ENCODE measurements around the gene BANP.

Gene BANP

DNA sequence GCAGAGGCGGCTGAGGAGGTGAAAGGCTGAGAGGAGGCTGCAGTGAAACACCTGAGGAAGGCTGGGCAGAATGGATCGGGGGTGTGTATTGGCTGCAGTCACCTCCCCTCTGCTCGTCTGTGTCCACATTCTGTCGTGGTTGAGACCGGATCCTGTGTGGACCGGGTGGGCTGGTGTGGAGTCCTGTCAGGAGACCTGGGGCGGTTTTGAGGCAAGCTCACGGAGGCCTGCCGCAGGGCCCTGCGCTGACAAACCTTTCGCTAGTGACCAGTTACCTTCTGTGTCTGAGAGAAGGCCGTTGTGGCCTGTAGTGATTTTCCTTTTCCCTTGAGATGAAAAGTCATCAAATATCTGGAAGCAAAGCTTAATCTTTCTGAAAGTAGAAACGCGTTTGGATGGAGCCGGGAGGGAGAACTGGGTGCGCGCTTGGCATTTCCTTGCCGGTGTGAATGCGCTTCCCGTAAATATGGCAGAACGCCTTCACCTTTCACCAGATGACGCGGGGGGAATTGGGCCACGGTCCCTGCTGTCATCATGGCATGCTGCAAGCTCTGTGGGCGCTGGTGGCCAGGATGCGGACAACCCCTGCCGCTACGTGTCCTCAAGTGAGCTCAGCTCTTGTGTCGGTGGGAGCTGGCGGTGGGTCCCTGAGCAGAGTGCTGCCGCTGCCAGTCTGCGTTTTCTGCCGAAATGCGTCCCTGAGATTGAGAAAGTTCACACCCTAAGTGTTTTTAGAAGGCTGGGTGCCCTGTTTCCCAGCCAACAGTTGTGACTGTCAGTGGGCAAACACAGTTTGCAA lies 6.3 kb downstream of the BANP start:
- H3K4me1 ChIP-seq (ENCODE audit: control insufficient read depth in 1 of 2, insufficient read depth in 2 of 2, low read length in 2 of 2) = peaks cover 19 to 33% of the 10 kb centered on the region in 2 donors
- H3K27ac ChIP-seq (ENCODE audit: low read depth, low read length) = no peak overlapping the region
- H3K27me3 ChIP-seq (ENCODE audit: control insufficient read depth in 1 of 2, insufficient read depth in 2 of 2, low read length in 2 of 2) = no peaks in the 10 kb centered on the region
- peaks cover 1 to 12% of the 10 kb centered on the region in 2 donors for H3K36me3 ChIP-seq (ENCODE audit: control insufficient read depth in 1 of 2, insufficient read depth in 2 of 2, low read length in 2 of 2)
- peak overlapping the region in 1 of 2 donors; percentile 59 for H3K9ac ChIP-seq (ENCODE audit: low read depth in 1 of 2, low read length in 2 of 2)
- no peaks in the 10 kb centered on the region for H3K9me3 ChIP-seq (ENCODE audit: control insufficient read depth in 1 of 2, low read length in 2 of 2)
- no peak overlapping the region for H3K4me3 ChIP-seq (ENCODE audit: low read depth in 1 of 2, low read length in 2 of 2)

DNA sequence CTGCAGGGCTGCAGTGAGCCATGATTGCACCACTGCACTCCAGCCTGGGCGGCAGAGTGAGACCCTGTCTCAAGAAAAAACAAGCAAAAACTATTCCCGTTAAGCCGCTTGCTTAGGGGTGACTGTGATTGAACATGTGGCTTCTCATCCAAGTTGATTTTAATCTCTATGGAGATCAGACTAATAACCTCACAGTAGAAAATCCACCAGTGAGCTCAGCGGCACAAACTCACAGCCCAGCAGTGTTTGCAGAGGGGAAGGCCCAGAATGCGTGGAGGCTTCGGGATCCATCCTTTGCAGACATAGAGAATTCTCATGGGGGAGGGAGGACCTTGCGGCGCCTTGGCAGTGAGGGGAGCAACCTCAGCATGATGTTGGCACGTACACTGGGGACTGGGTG lies 7.4 kb downstream of the BANP start:
- Histone ChIP-seq H3K36me3 (ENCODE audit: control insufficient read depth in 1 of 2, insufficient read depth in 2 of 2, low read length in 2 of 2) (peaks cover 3 to 12% of the 10 kb centered on the region in 2 donors), H3K9ac (ENCODE audit: low read depth in 1 of 2, low read length in 2 of 2) (no peak overlapping the region), H3K9me3 (ENCODE audit: control insufficient read depth in 1 of 2, low read length in 2 of 2) (no peaks in the 10 kb centered on the region), H3K4me1 (ENCODE audit: control insufficient read depth in 1 of 2, insufficient read depth in 2 of 2, low read length in 2 of 2) (peaks cover 18 to 25% of the 10 kb centered on the region in 2 donors), H3K27ac (ENCODE audit: low read depth, low read length) (no peak overlapping the region), H3K27me3 (ENCODE audit: control insufficient read depth in 1 of 2, insufficient read depth in 2 of 2, low read length in 2 of 2) (no peaks in the 10 kb centered on the region), H3K4me3 (ENCODE audit: low read depth in 1 of 2, low read length in 2 of 2) (no peak overlapping the region)

DNA sequence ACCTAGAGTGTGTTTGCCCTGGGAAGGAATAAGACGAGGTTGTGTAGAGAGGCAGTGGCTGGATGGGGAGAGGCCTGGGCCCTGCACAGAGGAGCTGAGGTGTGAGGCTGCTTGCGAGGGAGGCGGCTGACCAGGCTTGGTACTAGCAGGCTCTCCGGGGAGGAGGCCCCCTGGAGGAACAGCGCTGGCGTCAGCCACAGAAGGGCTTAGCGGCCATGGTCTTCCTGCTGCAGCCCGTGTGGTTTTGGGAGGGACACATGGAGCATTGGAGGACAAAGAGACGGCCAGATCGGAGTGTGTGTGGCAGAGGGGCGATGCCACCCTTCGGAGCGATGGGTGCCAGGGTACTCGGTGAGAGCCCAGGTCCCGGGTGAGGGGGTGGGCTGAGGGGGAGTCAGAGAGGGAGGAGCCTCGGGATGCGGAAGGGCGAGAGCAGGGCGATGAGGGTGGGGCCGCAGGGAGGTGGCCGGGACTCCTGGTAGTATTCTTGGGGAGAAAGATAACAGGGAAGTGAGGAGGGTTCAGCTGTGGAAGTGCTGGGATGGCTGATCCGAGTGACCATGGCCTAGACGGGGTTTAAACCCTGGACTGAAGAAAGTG lies 8.3 kb downstream of the BANP start:
- Histone ChIP-seq H3K4me1 (ENCODE audit: control insufficient read depth in 1 of 2, insufficient read depth in 2 of 2, low read length in 2 of 2) (peaks cover 15 to 25% of the 10 kb centered on the region in 2 donors), H3K9ac (ENCODE audit: low read depth in 1 of 2, low read length in 2 of 2) (no peak overlapping the region), H3K9me3 (ENCODE audit: control insufficient read depth in 1 of 2, low read length in 2 of 2) (no peaks in the 10 kb centered on the region), H3K27ac (ENCODE audit: low read depth, low read length) (no peak overlapping the region), H3K36me3 (ENCODE audit: control insufficient read depth in 1 of 2, insufficient read depth in 2 of 2, low read length in 2 of 2) (peaks cover 3 to 10% of the 10 kb centered on the region in 2 donors), H3K4me3 (ENCODE audit: low read depth in 1 of 2, low read length in 2 of 2) (peak overlapping the region in 1 of 2 donors; percentile 40), H3K27me3 (ENCODE audit: control insufficient read depth in 1 of 2, insufficient read depth in 2 of 2, low read length in 2 of 2) (no peaks in the 10 kb centered on the region)

DNA sequence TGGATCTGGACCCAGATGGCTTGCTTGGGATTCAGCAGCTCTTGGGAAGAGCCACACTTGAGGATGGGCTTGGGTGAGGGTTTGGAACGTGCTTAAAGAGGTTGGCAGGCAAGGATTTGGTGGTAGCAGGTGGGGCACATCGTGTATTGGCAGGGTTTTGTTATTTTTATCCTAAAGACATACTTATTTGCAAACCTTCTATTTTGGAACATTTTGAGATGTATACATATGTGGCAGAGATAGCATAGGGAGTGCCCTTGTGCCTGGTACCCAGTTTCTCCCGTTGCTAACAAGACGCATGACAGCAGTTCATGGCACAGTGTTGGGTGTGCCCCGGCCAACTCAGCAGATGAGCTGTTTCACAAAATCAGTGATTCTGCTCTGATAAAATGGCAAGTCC lies 9.1 kb downstream of the BANP start:
- no peak overlapping the region for H3K27ac ChIP-seq (ENCODE audit: low read depth, low read length)
- H3K36me3 ChIP-seq (ENCODE audit: control insufficient read depth in 1 of 2, insufficient read depth in 2 of 2, low read length in 2 of 2) = peaks cover 3 to 10% of the 10 kb centered on the region in 2 donors
- H3K9me3 ChIP-seq (ENCODE audit: control insufficient read depth in 1 of 2, low read length in 2 of 2) = no peaks in the 10 kb centered on the region
- H3K4me3 ChIP-seq (ENCODE audit: low read depth in 1 of 2, low read length in 2 of 2) = no peak overlapping the region
- H3K27me3 ChIP-seq (ENCODE audit: control insufficient read depth in 1 of 2, insufficient read depth in 2 of 2, low read length in 2 of 2) = no peaks in the 10 kb centered on the region
- no peak overlapping the region for H3K9ac ChIP-seq (ENCODE audit: low read depth in 1 of 2, low read length in 2 of 2)
- H3K4me1 ChIP-seq (ENCODE audit: control insufficient read depth in 1 of 2, insufficient read depth in 2 of 2, low read length in 2 of 2) = peaks cover 8 to 18% of the 10 kb centered on the region in 2 donors

DNA sequence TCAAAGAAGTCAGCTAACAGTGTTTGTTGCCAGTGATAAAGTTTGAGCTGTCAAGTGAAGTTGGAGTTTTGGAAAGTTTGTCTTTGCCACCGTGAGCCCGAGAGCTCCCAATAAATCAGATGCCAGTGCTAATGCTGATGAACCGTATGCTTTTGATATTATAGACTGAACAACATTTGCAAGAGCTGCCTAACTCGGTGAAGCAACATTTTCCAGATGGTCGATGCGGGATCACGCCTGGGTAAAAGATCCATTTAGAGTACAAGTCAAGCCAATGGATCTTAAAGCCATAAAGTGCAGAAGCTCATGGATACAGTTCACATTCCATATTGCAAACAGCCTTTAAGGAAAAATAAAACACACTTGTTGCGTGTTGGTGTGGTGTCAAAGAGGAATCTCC lies 9.6 kb downstream of the BANP start:
- Histone ChIP-seq H3K27ac (ENCODE audit: low read depth, low read length) (no peak overlapping the region), H3K9me3 (ENCODE audit: control insufficient read depth in 1 of 2, low read length in 2 of 2) (no peaks in the 10 kb centered on the region), H3K36me3 (ENCODE audit: control insufficient read depth in 1 of 2, insufficient read depth in 2 of 2, low read length in 2 of 2) (peaks cover 3 to 6% of the 10 kb centered on the region in 2 donors), H3K27me3 (ENCODE audit: control insufficient read depth in 1 of 2, insufficient read depth in 2 of 2, low read length in 2 of 2) (no peaks in the 10 kb centered on the region), H3K4me1 (ENCODE audit: control insufficient read depth in 1 of 2, insufficient read depth in 2 of 2, low read length in 2 of 2) (peaks cover 6 to 14% of the 10 kb centered on the region in 2 donors), H3K4me3 (ENCODE audit: low read depth in 1 of 2, low read length in 2 of 2) (no peak overlapping the region), H3K9ac (ENCODE audit: low read depth in 1 of 2, low read length in 2 of 2) (no peak overlapping the region)

DNA sequence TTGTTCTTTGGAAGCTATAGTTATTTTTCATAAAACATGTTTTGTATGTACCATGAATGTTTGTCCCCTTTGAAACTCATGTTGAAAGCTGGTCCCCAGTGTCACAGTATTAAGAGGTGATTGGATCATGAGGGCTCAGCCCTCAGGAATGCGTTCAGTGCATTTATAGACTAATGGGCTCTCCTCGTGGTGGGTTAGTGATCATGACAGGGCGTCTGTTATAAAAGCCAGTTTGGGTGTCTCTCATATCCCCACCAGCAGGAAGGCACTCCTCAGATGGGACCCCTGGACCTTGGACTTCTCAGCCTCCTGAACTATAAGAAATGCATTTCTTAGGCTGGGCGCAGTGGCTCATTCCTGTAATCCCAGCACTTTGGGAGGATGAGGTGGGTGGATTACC lies 10.4 kb downstream of the BANP start:
- no peaks in the 10 kb centered on the region for H3K27me3 ChIP-seq (ENCODE audit: control insufficient read depth in 1 of 2, insufficient read depth in 2 of 2, low read length in 2 of 2)
- peaks cover 3 to 6% of the 10 kb centered on the region in 2 donors for H3K36me3 ChIP-seq (ENCODE audit: control insufficient read depth in 1 of 2, insufficient read depth in 2 of 2, low read length in 2 of 2)
- no peaks in the 10 kb centered on the region for H3K9me3 ChIP-seq (ENCODE audit: control insufficient read depth in 1 of 2, low read length in 2 of 2)
- no peak overlapping the region for H3K4me3 ChIP-seq (ENCODE audit: low read depth in 1 of 2, low read length in 2 of 2)
- H3K9ac ChIP-seq (ENCODE audit: low read depth in 1 of 2, low read length in 2 of 2) = no peak overlapping the region
- H3K27ac ChIP-seq (ENCODE audit: low read depth, low read length) = no peak overlapping the region
- H3K4me1 ChIP-seq (ENCODE audit: control insufficient read depth in 1 of 2, insufficient read depth in 2 of 2, low read length in 2 of 2) = peaks cover 10 to 15% of the 10 kb centered on the region in 2 donors

DNA sequence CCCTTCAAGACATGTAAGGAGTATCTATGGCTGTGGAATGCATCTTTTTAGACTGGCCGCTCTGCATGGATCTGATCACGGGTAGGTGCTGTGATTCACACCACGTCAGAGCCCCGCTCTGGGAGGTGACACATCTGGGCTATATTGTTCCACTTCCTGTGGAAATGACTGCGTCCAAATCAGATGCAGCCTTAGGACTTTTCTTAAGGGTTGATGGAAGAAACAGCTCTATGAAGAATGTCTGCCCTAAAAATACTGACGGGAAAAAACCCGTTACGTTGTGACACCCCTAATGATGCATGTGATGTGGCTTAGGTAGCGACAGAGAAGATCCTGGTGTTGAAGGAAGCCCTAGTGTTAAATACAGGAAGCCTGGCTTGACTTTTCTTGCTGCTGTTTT lies 12.2 kb downstream of the BANP start:
- Histone ChIP-seq H3K36me3 (ENCODE audit: control insufficient read depth in 1 of 2, insufficient read depth in 2 of 2, low read length in 2 of 2) (peaks cover 0 to 3% of the 10 kb centered on the region in 2 donors), H3K9ac (ENCODE audit: low read depth in 1 of 2, low read length in 2 of 2) (no peak overlapping the region), H3K27ac (ENCODE audit: low read depth, low read length) (no peak overlapping the region), H3K4me3 (ENCODE audit: low read depth in 1 of 2, low read length in 2 of 2) (no peak overlapping the region), H3K27me3 (ENCODE audit: control insufficient read depth in 1 of 2, insufficient read depth in 2 of 2, low read length in 2 of 2) (no peaks in the 10 kb centered on the region), H3K9me3 (ENCODE audit: control insufficient read depth in 1 of 2, low read length in 2 of 2) (no peaks in the 10 kb centered on the region), H3K4me1 (ENCODE audit: control insufficient read depth in 1 of 2, insufficient read depth in 2 of 2, low read length in 2 of 2) (peaks cover 12 to 13% of the 10 kb centered on the region in 2 donors)

DNA sequence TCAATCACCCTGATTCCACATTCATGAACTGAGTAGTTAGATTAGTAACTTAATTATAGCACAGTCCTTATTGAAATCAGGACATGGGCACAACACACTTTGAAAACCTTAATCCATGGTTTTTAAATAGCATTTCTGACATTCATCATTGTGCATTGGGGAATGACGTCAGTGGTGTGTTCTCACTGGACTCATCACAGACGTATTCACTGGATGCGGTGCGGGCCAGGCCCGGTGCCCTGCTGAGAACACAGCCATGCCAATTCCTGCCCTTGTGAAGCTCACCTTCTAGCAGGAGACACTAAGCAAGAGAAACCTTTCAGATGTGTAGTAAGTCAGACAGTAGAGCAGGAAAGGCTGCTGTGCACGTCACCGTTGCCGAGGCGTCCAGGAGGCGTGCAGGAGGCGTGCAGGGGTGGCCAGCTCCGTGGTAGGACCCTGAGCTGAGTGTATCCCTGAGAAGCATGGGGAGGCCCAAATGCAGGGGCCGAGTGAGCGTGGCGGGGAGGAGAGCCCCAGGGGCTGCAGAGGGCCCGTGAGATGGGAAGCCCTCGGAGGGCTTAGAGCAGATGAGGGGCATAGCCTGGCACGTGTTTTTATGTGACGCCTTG lies 12.9 kb downstream of the BANP start:
- Histone ChIP-seq H3K4me1 (ENCODE audit: control insufficient read depth in 1 of 2, insufficient read depth in 2 of 2, low read length in 2 of 2) (peaks cover 12 to 13% of the 10 kb centered on the region in 2 donors), H3K4me3 (ENCODE audit: low read depth in 1 of 2, low read length in 2 of 2) (no peak overlapping the region), H3K9me3 (ENCODE audit: control insufficient read depth in 1 of 2, low read length in 2 of 2) (no peaks in the 10 kb centered on the region), H3K27me3 (ENCODE audit: control insufficient read depth in 1 of 2, insufficient read depth in 2 of 2, low read length in 2 of 2) (no peaks in the 10 kb centered on the region), H3K9ac (ENCODE audit: low read depth in 1 of 2, low read length in 2 of 2) (no peak overlapping the region), H3K27ac (ENCODE audit: low read depth, low read length) (no peak overlapping the region), H3K36me3 (ENCODE audit: control insufficient read depth in 1 of 2, insufficient read depth in 2 of 2, low read length in 2 of 2) (peaks cover 0 to 3% of the 10 kb centered on the region in 2 donors)

DNA sequence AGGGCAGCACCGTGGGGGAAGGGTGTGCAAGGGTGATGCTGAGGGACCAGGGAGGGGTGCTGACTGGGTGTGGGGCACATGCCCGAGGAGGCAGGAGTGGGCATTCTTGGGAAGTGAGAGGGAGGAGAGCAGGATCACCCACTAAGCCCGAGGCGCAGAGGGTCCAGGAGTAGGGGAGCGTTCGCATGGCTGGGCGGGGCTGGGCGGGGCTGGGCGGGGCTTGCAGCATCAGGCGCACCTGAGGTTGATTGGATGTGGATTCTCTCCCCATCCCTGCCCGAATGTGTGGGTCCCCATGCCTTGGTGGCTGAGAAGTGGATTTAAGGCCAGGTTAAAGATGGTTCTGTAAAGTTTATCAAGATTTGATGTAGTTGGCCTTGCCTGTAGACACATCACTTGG lies 14.2 kb downstream of the BANP start:
- H3K4me1 ChIP-seq (ENCODE audit: control insufficient read depth in 1 of 2, insufficient read depth in 2 of 2, low read length in 2 of 2) = peaks cover 12 to 13% of the 10 kb centered on the region in 2 donors
- H3K27me3 ChIP-seq (ENCODE audit: control insufficient read depth in 1 of 2, insufficient read depth in 2 of 2, low read length in 2 of 2) = no peaks in the 10 kb centered on the region
- H3K4me3 ChIP-seq (ENCODE audit: low read depth in 1 of 2, low read length in 2 of 2) = no peak overlapping the region
- no peak overlapping the region for H3K9ac ChIP-seq (ENCODE audit: low read depth in 1 of 2, low read length in 2 of 2)
- no peak overlapping the region for H3K27ac ChIP-seq (ENCODE audit: low read depth, low read length)
- peaks cover 0 to 6% of the 10 kb centered on the region in 2 donors for H3K36me3 ChIP-seq (ENCODE audit: control insufficient read depth in 1 of 2, insufficient read depth in 2 of 2, low read length in 2 of 2)
- H3K9me3 ChIP-seq (ENCODE audit: control insufficient read depth in 1 of 2, low read length in 2 of 2) = no peaks in the 10 kb centered on the region

DNA sequence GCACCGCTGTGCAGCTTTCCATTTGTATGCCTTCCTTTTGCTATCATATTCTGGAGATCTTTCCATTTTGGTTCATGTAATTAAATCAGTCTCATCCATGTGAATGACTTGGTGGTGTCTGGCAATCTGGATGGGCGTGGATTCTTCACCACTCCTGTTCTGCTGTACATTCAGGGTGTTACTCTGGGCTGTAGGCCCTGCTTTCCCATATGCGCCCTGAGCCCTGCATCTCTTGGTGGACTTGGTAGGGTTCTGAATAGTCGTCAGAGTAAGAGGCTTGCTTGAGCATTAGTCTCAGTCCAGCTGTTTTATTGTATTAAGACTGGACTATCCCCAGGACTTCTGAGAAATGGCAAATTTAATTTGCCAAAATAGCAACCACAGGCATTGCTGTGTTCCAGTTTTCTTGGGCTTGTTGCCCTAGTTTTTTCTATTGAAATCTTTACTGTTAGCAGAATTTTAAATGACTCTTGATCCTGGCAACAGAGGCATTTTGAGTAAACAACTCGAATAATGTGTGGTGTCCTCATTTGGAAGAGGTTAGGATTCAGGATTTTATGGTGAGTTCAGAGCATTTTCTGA lies 14.9 kb downstream of the BANP start:
- H3K27ac ChIP-seq (ENCODE audit: low read depth, low read length) = no peak overlapping the region
- H3K4me3 ChIP-seq (ENCODE audit: low read depth in 1 of 2, low read length in 2 of 2) = no peak overlapping the region
- peaks cover 12 to 13% of the 10 kb centered on the region in 2 donors for H3K4me1 ChIP-seq (ENCODE audit: control insufficient read depth in 1 of 2, insufficient read depth in 2 of 2, low read length in 2 of 2)
- peak overlapping the region; percentile 8 to 18 for H3K9ac ChIP-seq (ENCODE audit: low read depth in 1 of 2, low read length in 2 of 2)
- no peaks in the 10 kb centered on the region for H3K27me3 ChIP-seq (ENCODE audit: control insufficient read depth in 1 of 2, insufficient read depth in 2 of 2, low read length in 2 of 2)
- peaks cover 2 to 6% of the 10 kb centered on the region in 2 donors for H3K36me3 ChIP-seq (ENCODE audit: control insufficient read depth in 1 of 2, insufficient read depth in 2 of 2, low read length in 2 of 2)
- H3K9me3 ChIP-seq (ENCODE audit: control insufficient read depth in 1 of 2, low read length in 2 of 2) = peaks cover 0 to 2% of the 10 kb centered on the region in 2 donors
